Cerebellar nuclear complex (tissue), 1 donor: ENCODE measurements around the gene IL17REL.

Source experiments
- DNase-seq, 2 experiments: peaks; one replicate each; lab custom pipeline; 2025; lab: John Stamatoyannopoulos, UW

The IL17REL gene

DNA sequence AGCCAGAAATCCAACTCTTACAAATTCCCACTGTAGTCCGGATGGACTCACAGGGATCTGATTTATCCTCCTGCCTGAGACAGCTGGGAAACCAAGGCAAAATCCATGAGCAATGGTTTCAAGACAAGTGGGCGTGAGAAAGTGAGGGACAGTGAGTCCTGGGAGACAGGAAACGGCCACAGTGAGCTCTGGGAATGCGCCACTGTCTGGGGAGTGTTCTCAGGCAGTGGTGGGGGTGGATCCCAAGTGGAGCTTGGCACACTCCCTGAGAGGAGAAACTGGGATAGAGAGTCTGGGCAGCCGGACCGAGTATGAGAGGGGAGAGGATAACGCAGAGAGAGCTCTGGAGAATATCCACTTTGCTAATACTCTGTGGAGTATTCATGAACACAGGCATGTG, 9.8 kb downstream of the IL17REL start:
- no peak for DNase-seq

- no peak for DNase-seq
These were observed 11.0 kb downstream of the IL17REL start for GRCh38 chr22:50001388-50002231.

- no peak for DNase-seq
These were observed 11.8 kb downstream of the IL17REL start for GRCh38 chr22:50000587-50001387.

GRCh38 chr22:49999946-50000586, 12.5 kb downstream of the IL17REL start:
- DNase-seq: no peak

GRCh38 chr22:49999063-49999945, 13.3 kb downstream of the IL17REL start:
- no peak for DNase-seq

DNA sequence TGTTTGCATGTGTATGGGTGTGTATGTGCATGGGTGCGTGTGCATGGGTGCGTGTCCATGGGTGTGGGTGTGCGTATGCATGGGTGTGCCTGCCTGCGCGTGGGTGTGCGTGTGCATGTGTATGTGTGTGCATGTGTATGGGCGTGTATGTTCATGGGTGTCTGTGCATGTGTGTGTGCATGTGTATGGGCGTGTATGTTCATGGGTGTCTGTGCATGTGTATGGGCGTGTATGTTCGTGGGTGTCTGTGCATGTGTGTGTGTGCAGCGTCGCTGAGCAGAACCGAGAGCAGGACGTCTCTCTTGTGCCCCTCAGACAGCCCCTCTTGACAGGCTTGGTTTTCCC, 13.9 kb downstream of the IL17REL start:
- no peak for DNase-seq

- DNase-seq: no peak
These were observed 14.4 kb downstream of the IL17REL start for GRCh38 chr22:49997932-49998717.

GRCh38 chr22:49997251-49997599, 15.3 kb downstream of the IL17REL start:
- DNase-seq: no peak

DNA sequence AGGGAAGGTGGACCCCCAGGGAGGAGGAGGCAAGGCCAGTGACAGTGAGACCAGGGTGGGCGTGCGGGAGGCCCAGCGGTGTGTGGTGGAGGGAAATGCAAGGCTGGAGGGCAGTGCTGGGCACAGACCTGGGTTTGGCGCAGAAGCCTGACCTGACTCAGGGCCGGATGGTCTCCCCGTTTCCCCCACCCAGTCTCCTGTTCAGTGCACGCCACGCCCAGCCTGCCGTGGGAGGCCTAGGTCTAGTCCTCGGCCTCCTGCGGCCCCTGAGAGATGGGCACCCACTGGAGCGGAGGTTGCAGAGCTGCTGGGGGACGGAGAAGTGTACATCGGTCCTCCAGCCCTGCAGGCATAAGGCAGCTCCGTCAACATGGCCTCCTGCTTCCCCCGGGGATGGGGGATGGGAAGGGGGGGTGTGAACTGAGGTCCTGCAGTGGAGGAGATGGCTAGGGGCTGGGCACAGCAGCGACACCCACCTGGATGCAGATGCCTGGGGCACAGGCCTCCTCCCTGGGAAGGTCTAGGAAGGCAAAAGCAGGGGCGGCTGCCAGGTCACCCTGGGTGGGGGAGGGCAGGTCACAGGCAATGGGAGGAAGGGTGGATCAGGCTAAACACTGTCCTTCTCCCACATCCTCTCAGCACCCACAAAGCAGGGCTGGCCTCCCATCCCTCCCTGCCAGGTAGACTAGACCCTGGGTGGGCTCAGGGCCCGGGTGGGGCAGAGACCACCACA, 15.9 kb downstream of the IL17REL start:
- DNase-seq: no peak

DNA sequence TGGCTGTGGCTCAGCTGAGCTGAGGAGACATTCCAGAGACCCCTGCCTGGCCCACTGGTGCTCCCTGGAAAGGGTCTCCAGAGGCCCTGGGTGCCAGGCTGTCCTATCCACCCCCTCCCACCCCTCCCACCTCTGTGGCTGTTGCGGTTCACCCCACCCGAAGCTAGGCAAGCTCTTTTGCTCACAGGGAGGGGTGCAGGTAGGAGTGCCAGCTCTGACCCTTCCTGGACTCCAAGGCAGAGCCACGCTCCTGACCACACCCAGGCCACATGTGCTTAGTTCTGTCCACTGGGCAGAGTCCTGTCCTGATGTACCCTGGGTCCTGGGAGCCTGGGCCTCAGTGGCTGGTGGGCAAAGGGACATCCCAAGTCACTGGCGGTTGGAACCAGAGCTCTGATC, 16.4 kb downstream of the IL17REL start:
- no peak for DNase-seq

GRCh38 chr22:49995361-49996118, 17.0 kb downstream of the IL17REL start:
- DNase-seq: no peak

GRCh38 chr22:49995041-49995360, 17.6 kb downstream of the IL17REL start:
- no peak for DNase-seq

GRCh38 chr22:49994361-49995040, 18.1 kb downstream of the IL17REL start:
- DNase-seq: no peak

GRCh38 chr22:49993649-49994360, 18.8 kb downstream of the IL17REL start:
- DNase-seq: no peak

DNA sequence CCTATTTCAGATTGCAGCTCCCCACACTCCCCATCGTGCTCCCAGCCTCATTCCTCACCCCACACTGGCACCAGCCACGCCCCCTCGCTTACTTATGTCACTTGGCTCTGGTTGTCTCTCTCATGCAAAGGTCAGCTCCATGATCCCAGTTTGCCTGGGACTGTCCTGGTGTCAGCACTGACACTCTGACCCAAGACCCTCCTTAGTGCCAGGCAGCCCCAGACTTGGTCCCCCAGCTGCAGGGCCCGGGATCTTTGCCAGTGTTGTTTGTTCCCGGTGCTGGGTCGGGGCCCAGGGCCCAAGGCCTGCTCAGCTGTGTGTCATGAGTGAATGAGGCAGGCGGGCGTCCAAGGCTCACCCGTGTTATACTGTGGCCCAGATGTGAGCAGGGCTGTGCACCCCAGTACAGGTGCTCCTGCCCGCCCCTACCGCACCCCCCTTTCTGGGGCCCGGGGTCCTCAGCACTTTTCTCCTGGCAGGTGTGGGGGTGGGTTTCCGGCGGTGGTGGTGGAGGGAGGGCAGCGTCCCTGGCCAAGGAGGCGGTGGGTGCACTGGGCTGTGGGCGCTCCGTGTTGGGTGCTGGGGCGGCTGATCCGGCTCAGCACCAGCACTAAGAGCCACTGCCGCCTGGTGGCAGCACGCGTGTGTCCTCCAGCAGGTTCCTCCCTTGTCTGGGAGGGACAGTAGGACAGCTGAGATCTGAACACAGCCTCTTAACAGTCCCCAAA, 19.5 kb downstream of the IL17REL start:
- DNase-seq: no peak

GRCh38 chr22:49991907-49992533, 20.5 kb downstream of the IL17REL start:
- DNase-seq: no peak

DNA sequence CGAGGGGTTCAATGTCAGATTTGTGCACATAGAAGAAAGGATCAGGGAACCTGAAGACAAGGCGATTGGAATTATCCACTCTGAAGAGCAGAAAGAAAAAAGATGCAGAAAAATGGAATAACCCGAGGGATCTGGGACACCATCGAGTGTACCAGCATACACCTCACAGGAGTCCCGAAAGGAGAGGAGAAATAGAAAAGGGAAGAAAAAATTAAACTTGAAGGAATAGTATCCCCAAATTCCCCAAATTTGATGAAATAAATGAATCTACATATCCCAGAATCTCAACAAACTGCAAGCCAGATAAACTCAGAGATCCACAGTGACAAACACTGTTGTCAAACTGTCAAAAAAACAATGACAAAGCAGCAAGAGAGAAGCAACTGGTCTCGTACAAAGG, 21.4 kb downstream of the IL17REL start:
- DNase-seq: no peak
